Measurements from ENCODE around the gene ASCC1.

Gene ASCC1

DNA sequence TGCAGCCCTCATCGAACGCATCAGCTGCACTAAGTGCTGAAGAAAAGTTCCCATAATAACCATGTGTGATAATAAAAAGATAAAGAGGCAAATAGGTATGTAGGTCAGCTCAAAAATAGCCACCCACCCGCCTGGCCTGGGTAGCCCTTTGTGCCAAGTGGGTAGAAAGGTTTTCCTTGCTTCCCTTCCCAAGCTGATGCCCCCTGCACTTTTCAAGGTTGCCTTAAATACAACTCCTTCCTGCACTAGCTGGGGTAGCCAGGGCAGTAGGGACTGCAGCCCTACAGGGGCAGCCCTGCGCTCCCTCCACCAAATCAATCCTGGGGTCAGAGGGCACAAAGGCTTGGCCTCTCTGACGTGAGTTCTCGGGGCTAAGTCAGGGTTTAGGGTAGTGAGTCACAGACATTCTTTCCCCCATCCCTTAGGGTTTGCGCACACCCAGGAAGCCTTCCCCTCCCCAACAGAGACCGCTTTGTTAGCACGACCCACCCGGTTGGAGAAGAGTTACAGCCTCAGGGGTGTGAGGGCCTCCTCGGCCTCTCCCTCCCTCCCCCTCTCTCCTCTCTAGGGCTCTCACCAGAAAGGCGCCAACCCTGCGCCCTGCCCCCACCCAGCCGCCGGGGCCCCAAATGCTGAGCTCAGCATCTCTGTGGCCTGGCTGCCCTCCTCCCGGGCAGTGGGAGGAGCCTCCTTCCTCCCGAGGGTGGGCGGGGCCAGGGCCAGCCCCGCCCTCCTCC is 44.3 kb upstream of the ASCC1 start:
- DNase-seq, result peak; percentile 92
- Histone ChIP-seq H3K4me1 (ENCODE audit: low read length) (peaks cover 72% of the 10 kb centered on the region), H3K36me3 (replicated peaks; ENCODE audit: insufficient read depth, low read length) (no peaks in the 10 kb centered on the region), H3F3A (ENCODE audit: insufficient read depth, low read length) (peaks cover 53% of the 10 kb centered on the region), H4K20me1 (ENCODE audit: insufficient read depth, low read length) (no peaks in the 10 kb centered on the region), H3K4me3 (ENCODE audit: low read length) (peak overlapping the region; percentile 70), H3K79me2 (ENCODE audit: low read length) (no peaks in the 10 kb centered on the region), H3K9me3 (replicated peaks; ENCODE audit: insufficient read depth, low read length) (no peaks in the 10 kb centered on the region), H3K9ac (ENCODE audit: low read length) (peak overlapping the region; percentile 83), H3K27ac (ENCODE audit: low read length) (peak overlapping the region; percentile 99), H3K4me2 (ENCODE audit: low read depth, low read length) (peak overlapping the region; percentile 97), H3K27me3 (replicated peaks; ENCODE audit: insufficient read depth, low read length) (no peaks in the 10 kb centered on the region), H2AFZ (ENCODE audit: low read length) (peak overlapping the region; percentile 71), H3K9me2 (replicated peaks; ENCODE audit: insufficient read depth, low read length) (no peaks in the 10 kb centered on the region)
- TF ChIP-seq EZH2 (optimal IDR thresholded peaks at IDR 0.05; ENCODE audit: low read depth, low read length) (no peak), EZH2phosphoT487 (IDR thresholded peaks at IDR 0.05; ENCODE audit: low read length) (no peak)
- TF ChIP-seq, protein P1, sequence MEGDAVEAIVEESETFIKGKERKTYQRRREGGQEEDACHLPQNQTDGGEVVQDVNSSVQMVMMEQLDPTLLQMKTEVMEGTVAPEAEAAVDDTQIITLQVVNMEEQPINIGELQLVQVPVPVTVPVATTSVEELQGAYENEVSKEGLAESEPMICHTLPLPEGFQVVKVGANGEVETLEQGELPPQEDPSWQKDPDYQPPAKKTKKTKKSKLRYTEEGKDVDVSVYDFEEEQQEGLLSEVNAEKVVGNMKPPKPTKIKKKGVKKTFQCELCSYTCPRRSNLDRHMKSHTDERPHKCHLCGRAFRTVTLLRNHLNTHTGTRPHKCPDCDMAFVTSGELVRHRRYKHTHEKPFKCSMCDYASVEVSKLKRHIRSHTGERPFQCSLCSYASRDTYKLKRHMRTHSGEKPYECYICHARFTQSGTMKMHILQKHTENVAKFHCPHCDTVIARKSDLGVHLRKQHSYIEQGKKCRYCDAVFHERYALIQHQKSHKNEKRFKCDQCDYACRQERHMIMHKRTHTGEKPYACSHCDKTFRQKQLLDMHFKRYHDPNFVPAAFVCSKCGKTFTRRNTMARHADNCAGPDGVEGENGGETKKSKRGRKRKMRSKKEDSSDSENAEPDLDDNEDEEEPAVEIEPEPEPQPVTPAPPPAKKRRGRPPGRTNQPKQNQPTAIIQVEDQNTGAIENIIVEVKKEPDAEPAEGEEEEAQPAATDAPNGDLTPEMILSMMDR (IDR thresholded peaks at IDR 0.05; ENCODE audit: low read length), result no peak

DNA sequence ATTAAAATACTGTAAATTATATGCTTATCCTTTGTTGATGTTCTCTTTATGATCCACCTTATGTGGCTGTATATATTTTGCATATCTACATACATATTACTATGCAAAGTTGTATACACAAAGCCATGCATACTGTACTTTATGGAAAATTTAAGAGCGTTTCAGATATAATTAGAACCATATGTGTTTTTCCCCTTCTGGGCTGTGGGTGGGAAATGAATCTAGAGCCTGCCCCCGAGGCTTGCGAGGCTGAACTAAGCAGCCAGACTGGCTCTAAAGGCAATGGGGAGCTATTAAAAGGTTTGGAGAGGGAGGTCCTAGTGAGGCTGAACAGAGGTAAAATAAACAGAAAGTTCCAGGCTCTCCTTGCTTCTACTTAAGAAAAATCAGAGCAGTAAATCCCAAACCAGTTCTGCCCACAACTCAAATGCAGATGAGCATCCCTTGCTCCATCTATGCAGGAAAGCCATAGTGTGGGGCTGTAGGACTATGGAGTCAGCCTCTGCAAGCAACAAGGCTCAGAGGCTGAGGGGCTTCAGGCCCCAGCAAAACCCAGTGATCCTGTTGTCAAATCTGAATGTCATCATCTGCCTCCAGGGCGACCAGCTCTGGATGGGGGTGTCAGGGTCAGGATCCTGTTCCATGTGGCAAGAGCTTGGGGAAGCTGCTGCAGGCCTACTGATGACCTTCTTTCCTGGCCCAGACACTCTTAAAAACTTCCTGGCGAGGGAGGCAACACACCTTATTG is 43.6 kb upstream of the ASCC1 start:
- no peaks in the 10 kb centered on the region for H3K36me3 ChIP-seq (replicated peaks; ENCODE audit: insufficient read depth, low read length)
- H4K20me1 ChIP-seq (ENCODE audit: insufficient read depth, low read length), result no peaks in the 10 kb centered on the region
- H3F3A ChIP-seq (ENCODE audit: insufficient read depth, low read length), result peaks cover 53% of the 10 kb centered on the region
- H3K4me2 ChIP-seq (ENCODE audit: low read depth, low read length), result peak overlapping the region; percentile 97; the same call in 1 of the 2 replicates
- H3K9me3 ChIP-seq (replicated peaks; ENCODE audit: insufficient read depth, low read length), result no peaks in the 10 kb centered on the region
- H3K4me1 ChIP-seq (ENCODE audit: low read length), result peaks cover 77% of the 10 kb centered on the region
- no peak for DNase-seq
- H2AFZ ChIP-seq (ENCODE audit: low read length), result peak overlapping the region; percentile 71
- no peaks in the 10 kb centered on the region for H3K27me3 ChIP-seq (replicated peaks; ENCODE audit: insufficient read depth, low read length)
- peak overlapping the region; percentile 99 for H3K27ac ChIP-seq (ENCODE audit: low read length)
- H3K9ac ChIP-seq (ENCODE audit: low read length), result peak overlapping the region; percentile 83
- no peaks in the 10 kb centered on the region for H3K9me2 ChIP-seq (replicated peaks; ENCODE audit: insufficient read depth, low read length)
- TF ChIP-seq EZH2 (optimal IDR thresholded peaks at IDR 0.05; ENCODE audit: low read depth, low read length) (no peak), EZH2phosphoT487 (IDR thresholded peaks at IDR 0.05; ENCODE audit: low read length) (no peak)
- TF ChIP-seq, protein P1 (IDR thresholded peaks at IDR 0.05; ENCODE audit: low read length), result no peak
- no peaks in the 10 kb centered on the region for H3K79me2 ChIP-seq (ENCODE audit: low read length)
- H3K4me3 ChIP-seq (ENCODE audit: low read length), result no peak overlapping the region

- Histone ChIP-seq H3K9me2 (replicated peaks; ENCODE audit: insufficient read depth, low read length) (no peaks in the 10 kb centered on the region), H3K27ac (ENCODE audit: low read length) (no peak overlapping the region; the same call in 1 of the 2 replicates), H3K79me2 (ENCODE audit: low read length) (no peaks in the 10 kb centered on the region), H2AFZ (ENCODE audit: low read length) (no peak overlapping the region), H3K4me3 (ENCODE audit: low read length) (no peak overlapping the region), H3K9ac (ENCODE audit: low read length) (no peak overlapping the region), H3K9me3 (replicated peaks; ENCODE audit: insufficient read depth, low read length) (no peaks in the 10 kb centered on the region), H4K20me1 (ENCODE audit: insufficient read depth, low read length) (no peaks in the 10 kb centered on the region), H3K4me2 (ENCODE audit: low read depth, low read length) (no peak overlapping the region), H3K4me1 (ENCODE audit: low read length) (peaks cover 74% of the 10 kb centered on the region), H3K27me3 (replicated peaks; ENCODE audit: insufficient read depth, low read length) (no peaks in the 10 kb centered on the region), H3K36me3 (replicated peaks; ENCODE audit: insufficient read depth, low read length) (no peaks in the 10 kb centered on the region), H3F3A (ENCODE audit: insufficient read depth, low read length) (peaks cover 49% of the 10 kb centered on the region)
- no peak for DNase-seq
- TF ChIP-seq EZH2phosphoT487 (IDR thresholded peaks at IDR 0.05; ENCODE audit: low read length) (no peak), EZH2 (optimal IDR thresholded peaks at IDR 0.05; ENCODE audit: low read depth, low read length) (no peak)
Measured at GRCh38 chr10:72258617-72259016, 42.5 kb upstream of the ASCC1 start.
